ENCODE results near the gene SLC44A3. TPM values are rescaled to one million over a fixed set of nuclear protein-coding genes. Genes with fewer than 3 reads are reported as not detected.

Gene SLC44A3
- total and polyA plus RNA-seq, 9 of the 15 experiments (the other 6 are each of a cell fraction or from before 2014, with no cell fraction given) = not detected

- TF ChIP-seq CGGBP1 (CRISPR knock-in tag; IDR thresholded peaks at IDR 0.05) (no peak), ZNF217 (CRISPR knock-in tag; IDR thresholded peaks at IDR 0.05) (no peak), RBM15 (IDR thresholded peaks at IDR 0.05; ENCODE audit: insufficient read depth, low read length) (no peak)
These were observed 97.1 kb downstream of the SLC44A3 start (continued) for GRCh38 chr1:94917251-94917650.

- H3K9ac ChIP-seq (ENCODE audit: insufficient read depth in 1 of 2, low read depth in 2 of 2, low read length in 2 of 2) = no peak overlapping the region
- no peak overlapping the region for H3K4me3 ChIP-seq
- FAIRE-seq = no peak
- no peaks in the 10 kb centered on the region for H3K9me1 ChIP-seq (ENCODE audit: control insufficient read depth, insufficient read depth, low read length)
- no peak for ATAC-seq
- no peaks in the 10 kb centered on the region for H3K36me3 ChIP-seq (ENCODE audit: control insufficient read depth, insufficient read depth, low read length)
- 10% methylated on average over 4 of the region's 4 CpGs for WGBS (ENCODE audit: insufficient coverage, low coverage, missing lambda C conversion rate)
- H3K9me3 ChIP-seq (replicated peaks; ENCODE audit: control insufficient read depth, insufficient read depth, low read depth, low read length) = no peaks in the 10 kb centered on the region
- H3K4me1 ChIP-seq (replicated peaks in 1 of 2; ENCODE audit: control insufficient read depth in 2 of 2, insufficient read depth in 2 of 2, low read length in 2 of 2) = no peaks in the 10 kb centered on the region
- no peak for DNase-seq (ENCODE audit: extremely low read depth in 1 of 4, low spot score in 3 of 4)
- peaks cover 17 to 34% of the 10 kb centered on the region in 2 experiments; a peak in 4 of 5 replicates for H3K27me3 ChIP-seq (ENCODE audit: control insufficient read depth in 2 of 2, insufficient read depth in 2 of 2, low read length in 2 of 2)
- no peaks in the 10 kb centered on the region for H3K79me2 ChIP-seq (ENCODE audit: control insufficient read depth, insufficient read depth, low read length)
- no TSS peak for BruUV-seq (replicated peaks)
- H4K20me1 ChIP-seq (replicated peaks; ENCODE audit: control insufficient read depth, insufficient read depth, low read length) = no peaks in the 10 kb centered on the region; the same call in 1 of the 2 replicates
- no peak overlapping the region for H3K4me2 ChIP-seq (ENCODE audit: insufficient read depth, low read length)
- H2AFZ ChIP-seq (ENCODE audit: low read depth, low read length) = no peak overlapping the region
- ChIA-PET CTCF (ENCODE audit: low intra/inter-chr PET ratio) (no interaction called here), POLR2A (no interaction called here)
- no peak overlapping the region for H3K27ac ChIP-seq (ENCODE audit: extremely low read depth, low read depth, low read length)
- intact Hi-C loops (cut with micrococcal nuclease) = no loop called here
- in situ Hi-C loops (cut with MboI) = no loop called here
- TF ChIP-seq ELK1 (CRISPR knock-in tag; IDR thresholded peaks at IDR 0.05) (no peak), TOE1 (IDR thresholded peaks at IDR 0.05; ENCODE audit: borderline replicate concordance) (no peak), TOE1 (CRISPR knock-in tag; IDR thresholded peaks at IDR 0.05; ENCODE audit: borderline replicate concordance, low read depth) (no peak), ZNF217 (CRISPR knock-in tag; IDR thresholded peaks at IDR 0.05) (no peak), MBD1 (CRISPR knock-in tag; IDR thresholded peaks at IDR 0.05) (no peak), MLLT1 (IDR thresholded peaks at IDR 0.05) (no peak), ZNF133 (CRISPR knock-in tag; IDR thresholded peaks at IDR 0.05) (no peak), BRD4 (IDR thresholded peaks at IDR 0.05) (no peak), KHSRP (IDR thresholded peaks at IDR 0.05) (no peak), JUND (IDR thresholded peaks at IDR 0.05; ENCODE audit: borderline replicate concordance, low read depth, low read length) (no peak), JUND (tag; IDR thresholded peaks at IDR 0.05; ENCODE audit: borderline replicate concordance, low read depth, low read length) (no peak), ZNF174 (CRISPR knock-in tag; IDR thresholded peaks at IDR 0.05) (no peak), TEAD1 (CRISPR knock-in tag; IDR thresholded peaks at IDR 0.05) (no peak), HDAC3 (IDR thresholded peaks at IDR 0.05; ENCODE audit: borderline replicate concordance, partially characterized antibody) (no peak)
These were observed 99.3 kb downstream of the SLC44A3 start for GRCh38 chr1:94919241-94920030.

Measured in K562 (cell line).